Measurements from ENCODE around the gene AKAP5.

The AKAP5 gene, protein sequence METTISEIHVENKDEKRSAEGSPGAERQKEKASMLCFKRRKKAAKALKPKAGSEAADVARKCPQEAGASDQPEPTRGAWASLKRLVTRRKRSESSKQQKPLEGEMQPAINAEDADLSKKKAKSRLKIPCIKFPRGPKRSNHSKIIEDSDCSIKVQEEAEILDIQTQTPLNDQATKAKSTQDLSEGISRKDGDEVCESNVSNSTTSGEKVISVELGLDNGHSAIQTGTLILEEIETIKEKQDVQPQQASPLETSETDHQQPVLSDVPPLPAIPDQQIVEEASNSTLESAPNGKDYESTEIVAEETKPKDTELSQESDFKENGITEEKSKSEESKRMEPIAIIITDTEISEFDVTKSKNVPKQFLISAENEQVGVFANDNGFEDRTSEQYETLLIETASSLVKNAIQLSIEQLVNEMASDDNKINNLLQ

DNA sequence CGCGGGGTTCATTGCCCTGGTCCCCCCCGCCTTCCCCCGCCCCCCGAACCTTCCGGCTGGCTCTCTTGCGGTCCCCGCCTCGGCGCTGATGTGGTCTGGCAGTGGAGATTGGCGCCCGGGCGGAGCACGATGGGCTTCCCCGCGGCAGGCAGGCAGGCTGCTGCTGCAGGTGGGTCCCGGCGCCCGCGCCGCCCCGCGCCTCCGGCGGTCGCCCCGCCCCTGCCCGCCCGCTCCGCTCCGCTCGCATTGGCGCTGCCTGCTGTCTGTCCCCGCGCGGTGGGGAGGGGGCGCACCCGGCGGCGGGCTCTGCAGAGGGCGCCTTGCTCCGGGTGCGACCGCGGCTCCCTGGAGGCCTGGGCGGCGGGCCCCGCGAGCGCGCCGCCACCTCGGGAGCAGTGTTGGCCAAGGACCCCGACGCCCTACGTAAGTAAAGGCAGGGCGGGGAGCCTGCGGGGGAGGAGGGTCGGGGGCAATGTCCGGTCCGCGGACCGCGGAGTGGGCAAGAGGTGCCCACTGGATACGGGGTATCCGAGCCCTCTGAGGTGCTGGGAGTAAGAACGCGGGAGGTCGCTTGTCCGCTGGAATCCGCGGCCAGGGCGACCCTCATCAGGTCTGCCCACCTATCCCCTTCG lies at the start of gene AKAP5:
Gene AKAP5, plus strand, starts transcription at position 309 of the 632 bp plus-strand sequence. CDS start 2,896 bp downstream, outside the sequence.
- DNase-seq: peak; percentile 31

DNA sequence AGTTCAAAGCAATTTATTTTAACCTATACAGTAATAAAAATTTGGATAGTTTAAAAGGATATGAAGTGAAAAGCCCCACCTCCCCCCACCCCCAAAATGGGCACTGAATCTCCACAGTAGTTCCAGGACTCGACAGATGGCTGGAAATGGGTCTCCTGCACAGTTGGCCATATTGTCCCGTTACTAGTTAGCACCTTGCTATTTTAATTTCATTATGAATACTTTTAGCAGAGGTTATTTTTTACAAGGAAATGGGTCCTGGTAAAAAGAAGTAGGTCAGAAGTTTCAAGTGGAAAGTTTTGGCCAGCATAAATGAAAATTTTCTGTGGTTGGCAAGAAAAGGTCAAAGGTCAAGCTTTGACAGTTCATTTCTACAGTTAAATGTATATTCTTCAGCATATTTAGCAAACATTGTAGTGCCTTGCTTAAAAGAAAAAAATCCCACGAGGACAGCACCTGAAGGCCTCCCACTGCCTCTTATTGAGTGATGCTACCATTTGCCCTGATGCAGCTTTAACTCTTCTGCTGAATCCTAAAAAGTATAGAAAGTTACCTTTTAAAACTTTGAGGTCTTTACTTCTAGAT lies 48.9 kb upstream of the AKAP5 start:
- no peak for DNase-seq

DNA sequence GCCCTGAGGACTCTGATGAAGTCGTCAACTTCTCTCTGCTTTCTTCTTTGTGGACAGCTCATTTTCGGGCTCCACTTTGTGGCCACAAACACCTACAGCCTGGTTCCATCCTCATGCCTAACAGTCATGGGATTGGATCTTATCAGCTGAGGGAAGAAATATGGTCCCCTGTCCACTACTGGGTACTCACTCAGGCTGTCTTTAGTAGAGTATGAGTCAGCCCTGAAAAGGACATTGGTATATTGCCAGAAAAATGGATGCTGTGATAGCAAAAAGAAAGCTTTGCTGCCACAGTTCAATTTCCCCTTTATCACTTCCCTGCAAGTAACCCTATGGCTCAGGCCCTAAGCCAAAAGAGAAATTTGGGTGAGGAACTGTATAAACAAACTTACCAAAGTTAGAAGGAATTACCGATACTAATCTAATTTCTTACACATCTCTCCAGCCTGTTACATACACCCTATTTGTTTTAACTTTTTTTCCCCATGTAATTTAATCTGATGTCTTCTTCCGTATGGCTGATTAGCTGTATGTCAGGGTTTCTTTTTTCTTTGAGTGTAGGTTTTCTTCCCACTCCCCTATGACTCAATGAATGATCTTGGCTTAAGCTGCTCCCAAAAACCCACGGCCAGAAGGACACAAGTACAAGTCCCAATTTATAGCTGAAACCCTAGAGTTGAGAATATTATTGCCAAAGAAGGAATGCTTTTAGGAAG lies 48.1 kb upstream of the AKAP5 start:
- DNase-seq: no peak

DNA sequence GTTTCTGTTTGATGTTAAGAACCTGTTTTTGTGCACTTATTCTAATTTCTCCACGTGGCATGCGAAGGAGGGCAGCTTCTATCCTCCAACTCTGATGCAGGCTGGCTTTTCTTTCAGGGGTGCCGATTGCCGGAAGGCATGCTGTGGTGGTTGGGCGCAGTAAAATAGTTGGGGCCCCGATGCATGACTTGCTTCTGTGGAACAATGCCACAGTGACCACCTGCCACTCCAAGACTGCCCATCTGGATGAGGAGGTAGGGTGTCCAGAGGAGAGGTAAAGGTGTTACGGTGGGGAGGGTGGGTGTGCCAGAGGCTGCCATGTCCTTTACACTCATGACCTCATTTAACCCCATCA lies 47.6 kb upstream of the AKAP5 start:
- DNase-seq: no peak

DNA sequence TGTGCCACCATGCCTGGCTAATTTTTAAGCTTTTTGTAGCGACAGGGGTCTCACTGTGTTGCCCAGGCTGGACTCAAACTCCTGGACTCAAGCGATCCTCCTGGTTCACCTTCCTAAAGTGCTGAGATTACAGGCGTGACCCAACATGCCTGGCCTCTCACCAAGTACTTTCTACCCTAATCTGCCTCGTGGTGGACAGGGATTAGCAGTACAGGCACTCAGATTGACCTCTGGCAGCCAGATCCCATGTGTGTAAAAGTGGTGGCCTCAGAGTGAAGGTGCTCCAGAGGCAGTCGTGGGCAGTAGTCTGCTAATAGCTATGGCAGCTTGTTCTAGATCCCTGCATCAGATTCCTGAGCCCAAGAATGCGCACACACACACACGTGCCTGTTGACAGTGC lies 46.3 kb upstream of the AKAP5 start:
- DNase-seq: no peak

DNA sequence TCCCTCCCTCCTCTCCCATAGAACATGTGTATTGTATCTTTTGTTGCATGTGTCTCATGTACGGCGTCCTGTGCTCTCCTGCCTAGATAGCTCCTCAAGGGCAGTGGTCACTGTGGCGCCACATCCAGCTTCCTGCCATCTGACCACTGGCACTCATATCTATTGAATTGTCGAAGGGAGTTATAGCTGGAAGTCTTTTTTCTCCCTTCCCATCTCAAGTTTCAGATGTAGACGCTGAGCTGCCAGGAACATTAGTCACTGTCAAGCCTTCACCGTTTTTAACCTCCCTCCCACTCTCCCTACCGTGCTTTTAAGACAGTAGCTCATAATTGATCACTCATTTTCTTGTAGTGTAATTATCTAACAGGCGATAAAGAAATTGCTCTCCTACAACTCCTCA lies 44.1 kb upstream of the AKAP5 start:
- peak; percentile 70 for DNase-seq

DNA sequence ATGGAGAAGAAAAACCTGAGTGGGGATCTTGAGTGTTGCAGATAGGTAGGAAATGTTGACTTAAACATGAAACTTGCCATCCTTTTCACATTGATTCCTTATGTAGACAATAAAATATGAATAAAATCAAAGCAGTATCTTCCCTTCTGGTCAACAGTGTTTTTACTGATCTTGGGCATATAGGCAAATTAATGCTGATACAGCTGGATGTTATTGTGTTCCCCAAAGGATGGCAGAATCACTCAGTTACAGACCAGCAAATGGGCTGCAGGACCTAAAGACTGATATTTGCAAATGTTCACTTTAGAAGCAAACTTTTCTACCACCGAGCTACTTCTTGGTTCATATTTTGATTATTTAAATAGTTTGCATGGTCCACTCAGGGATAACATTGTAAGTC lies 43.3 kb upstream of the AKAP5 start:
- DNase-seq: no peak

DNA sequence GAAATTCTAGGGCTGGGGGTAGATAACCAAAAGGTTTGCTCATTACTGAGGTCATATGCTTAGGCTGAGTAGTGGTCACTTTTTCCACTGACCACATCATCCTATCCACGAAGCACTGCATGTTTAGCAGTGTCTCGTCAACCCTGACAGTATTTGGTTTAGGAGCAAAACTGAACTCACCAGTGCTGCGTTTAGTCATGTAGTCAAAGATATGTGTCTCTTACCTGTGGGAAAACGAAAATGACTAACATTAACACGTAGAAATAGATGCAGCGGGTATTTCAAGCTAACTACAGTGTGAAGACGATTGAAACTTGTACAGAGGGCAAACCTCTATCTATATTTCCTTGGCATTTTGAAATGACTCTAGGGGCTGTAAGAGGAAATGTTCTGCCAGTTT lies 42.5 kb upstream of the AKAP5 start:
- no peak for DNase-seq

DNA sequence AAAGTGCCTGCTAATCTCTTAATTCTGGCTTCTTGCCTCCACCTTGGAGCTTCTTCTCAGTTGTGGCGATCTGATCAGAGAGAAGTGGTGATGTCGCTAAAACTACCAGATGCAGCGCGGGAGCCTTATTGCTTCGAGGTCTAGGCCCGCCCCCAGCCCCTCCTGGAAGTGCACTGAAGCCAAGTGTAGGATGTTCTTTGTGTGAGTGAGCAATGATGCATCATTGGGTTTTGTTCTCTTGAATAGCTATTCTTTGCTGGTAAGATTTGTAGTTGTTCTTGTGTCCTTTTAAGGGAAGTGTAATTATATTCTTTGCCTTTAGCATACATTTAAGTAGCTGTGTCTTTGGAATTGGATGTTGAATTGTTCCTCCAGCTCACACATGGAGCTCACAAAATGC lies 41.3 kb upstream of the AKAP5 start:
- DNase-seq: peak; percentile 67

DNA sequence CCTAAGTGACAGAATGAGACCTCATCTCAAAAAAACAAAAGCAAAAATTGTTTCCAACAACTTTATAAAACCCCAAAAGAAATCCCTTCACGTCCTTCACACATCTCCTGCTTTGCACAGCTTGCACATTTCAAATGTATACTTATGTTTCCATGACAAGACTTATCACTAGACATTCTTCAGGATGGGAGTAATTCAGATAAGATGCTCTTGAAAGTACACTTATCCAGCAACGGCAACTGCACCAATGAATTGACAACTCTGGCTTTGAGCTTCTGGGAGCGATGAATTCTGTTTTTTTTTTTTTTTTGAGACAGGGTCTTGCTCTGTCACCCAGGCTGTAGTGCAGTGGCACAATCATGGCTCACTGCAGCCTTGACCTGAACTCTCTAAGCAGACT lies 30.8 kb upstream of the AKAP5 start:
- no peak for DNase-seq

DNA sequence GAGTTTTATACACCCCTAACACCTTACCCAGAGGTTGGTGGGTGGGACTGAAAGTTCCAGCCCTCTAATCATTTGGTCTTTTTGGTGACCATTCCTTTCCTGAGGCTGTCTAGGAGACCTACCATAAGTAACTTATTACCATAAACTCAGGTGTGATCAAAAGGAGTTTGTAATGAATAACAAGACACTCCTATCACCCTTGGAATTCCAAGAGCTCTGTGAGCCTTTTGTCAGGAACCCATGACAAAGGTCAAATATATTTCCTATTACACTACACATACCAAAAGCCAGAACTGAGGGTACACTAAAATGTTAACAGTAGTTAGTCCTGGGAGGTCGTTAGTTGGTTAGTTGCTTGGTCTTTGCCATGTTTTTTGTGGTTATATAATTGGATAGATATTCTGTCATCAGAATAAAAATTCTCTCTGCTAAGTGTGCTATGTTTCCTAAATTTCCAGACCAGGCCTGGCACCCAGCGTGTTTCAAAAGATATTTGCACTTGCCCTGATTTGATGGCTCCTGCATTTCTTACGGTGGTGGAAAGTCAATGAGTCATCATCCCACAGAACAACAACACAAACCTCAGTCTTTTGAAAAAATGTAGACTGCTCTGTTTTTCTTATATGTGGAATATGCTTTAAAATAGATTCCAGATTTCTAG lies 27.0 kb upstream of the AKAP5 start:
- peak; percentile 96 for DNase-seq

DNA sequence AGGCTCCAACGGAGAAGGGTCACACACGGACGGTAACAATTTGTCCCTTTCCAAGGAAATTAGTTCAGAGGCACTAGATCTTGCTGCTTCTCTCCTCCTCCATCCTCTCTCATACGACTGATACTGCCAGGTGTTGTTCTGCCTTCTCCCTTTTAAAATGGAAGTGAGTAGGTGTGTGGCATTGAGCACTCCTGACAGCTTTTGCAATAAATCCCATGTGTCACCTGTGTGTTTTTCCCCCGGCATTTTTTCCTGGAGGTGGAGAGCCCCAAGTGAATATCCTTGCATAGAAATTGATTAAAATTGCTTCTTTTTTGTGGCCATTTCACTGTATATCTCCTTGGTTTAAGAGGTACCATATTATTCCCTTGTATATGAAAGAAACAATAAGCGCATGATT lies 26.2 kb upstream of the AKAP5 start:
- DNase-seq: no peak

DNA sequence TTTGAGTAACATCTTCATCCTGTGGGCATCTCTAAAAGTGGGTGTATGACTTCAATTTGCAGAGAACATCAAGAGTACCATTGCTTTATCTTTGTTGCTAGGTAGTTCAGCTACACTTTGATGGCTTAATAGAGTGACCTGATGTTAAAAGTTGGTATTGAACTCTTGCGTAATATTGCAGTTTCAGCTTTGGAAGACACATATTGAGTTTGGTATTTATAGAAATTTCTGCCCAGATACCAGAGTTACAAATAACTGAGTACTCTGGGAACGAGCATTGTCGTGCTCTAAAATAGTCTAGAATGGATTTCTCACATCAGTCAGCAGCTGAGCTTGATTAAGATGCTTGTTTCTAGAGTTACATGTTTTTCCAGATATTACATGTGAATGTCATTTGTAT lies 24.8 kb upstream of the AKAP5 start:
- DNase-seq: peak; percentile 32

DNA sequence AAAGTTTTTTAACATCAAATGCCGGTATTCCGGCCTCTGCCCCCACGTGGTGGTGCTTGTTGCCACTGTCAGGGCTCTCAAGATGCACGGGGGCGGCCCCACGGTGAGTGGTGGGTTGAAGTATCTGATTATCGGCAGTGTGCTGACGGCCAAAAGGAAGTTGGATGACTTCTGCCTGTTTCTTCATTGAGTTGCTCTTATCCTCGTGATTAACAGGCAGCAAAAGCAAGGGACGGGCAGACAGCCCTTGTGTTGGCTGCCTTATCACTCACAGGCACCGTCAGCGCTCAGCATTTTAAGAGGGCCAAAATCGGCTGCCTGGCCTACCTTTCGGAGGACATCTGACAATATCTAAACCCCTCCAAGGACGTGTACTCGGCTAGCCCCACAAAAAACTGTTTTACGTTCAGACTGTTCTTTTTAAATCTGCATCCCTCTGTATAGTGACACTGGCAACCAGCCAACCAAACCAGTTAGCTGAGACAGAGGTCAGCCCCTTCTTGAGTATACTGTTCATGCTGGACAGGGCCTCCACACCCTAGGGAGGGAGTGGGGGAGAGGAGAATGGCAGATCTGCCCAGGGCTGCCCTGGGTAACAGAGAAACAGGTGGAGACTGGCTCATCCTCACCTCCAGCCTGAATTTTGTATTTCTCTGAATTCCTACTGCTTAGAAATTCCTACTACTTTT lies 22.9 kb upstream of the AKAP5 start:
- DNase-seq: no peak

DNA sequence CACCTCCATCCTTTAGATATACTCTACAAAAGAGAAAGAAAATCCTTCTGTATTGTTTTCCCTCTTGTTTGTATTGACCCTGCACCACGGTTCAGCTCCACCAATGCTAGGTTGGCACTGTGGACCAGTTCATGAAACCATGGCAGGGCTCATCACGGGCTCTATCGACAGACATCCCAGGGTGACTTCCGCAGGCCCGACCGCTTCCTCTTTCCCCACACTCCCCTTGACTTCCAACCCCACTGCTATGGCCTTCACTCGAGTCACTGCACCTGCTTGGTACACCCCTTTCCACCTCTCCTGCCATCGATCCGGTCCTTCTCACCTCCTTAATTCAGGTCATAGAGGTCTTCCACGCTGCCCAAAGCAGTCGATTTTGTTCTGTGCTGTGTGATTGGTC lies 21.2 kb upstream of the AKAP5 start:
- no peak for DNase-seq

DNA sequence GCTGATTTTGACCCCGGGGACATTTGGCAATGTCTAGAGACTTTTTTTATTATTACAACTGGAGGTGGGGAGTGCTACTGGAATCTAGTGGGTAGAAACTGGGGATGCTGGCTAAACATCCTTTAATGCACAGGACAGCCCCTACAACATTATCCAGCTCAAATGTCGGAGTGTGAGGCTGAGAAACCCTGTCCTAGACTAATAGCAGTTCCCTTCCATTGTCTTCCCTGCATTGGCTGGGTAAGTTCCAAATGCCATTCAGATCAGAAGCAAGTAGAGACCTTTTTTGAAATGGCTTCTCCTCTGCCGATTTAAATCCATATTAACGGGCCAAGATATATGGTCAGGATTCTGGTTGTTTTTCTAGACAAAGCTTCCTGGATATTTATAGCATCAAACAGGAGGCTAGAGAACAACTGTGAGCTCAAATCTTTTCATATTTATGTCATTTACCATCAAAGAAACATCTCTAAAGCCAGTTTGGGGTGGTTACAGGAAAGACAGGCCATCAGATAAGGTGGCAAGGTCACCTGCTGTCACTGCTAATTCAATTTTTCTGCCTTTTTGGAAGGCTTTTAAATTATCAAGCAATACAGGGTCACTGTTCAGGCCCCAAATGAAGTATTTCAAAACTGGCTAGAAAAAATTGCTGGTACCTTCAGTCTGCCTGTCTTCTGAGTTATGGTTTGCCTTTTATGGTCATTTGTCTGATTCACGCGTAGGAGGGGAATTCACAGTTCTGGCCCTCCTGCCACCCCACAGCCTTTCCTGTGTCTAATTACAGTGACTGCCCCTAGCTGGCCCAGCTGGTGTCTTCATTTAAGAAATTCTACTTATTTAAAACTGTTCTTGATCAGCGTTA lies 20.1 kb upstream of the AKAP5 start:
- DNase-seq: peak; percentile 83

DNA sequence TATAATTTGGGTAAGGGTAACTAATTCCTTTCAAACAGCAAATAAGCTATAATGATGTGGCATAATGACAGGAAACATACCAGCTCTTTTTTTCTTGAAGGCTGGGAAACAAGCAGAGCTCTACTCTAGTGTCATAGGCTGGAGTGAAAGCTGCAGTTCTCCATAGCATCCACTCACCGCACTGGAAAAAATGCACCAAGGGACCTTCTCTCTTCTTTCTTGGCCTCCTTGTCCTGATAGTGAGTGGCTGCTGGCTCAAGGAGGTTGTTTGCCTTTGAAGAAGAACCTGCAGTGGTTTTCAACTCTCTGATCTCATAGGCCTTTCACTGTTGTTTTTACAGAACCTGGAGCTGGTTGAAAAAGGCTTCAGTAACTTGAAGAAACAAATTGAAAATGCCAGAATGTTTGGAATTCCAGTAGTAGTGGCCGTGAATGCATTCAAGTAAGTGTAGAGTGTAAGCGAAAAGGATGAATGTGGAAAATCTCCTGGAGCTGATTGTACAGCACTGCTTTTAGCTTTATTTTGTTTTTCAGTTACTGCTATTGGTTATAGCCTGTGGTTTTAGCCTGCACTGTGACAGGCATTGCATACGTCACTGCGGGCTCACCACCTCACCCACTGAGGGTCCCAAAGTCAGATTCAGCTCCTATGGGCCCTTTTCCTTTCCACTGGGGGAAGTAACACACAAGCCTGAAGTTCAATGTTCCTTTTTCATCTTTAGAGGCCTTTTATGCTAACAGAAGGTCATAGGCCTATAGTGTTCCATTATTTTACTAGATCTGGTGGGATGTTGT lies 17.2 kb upstream of the AKAP5 start:
- DNase-seq: no peak

DNA sequence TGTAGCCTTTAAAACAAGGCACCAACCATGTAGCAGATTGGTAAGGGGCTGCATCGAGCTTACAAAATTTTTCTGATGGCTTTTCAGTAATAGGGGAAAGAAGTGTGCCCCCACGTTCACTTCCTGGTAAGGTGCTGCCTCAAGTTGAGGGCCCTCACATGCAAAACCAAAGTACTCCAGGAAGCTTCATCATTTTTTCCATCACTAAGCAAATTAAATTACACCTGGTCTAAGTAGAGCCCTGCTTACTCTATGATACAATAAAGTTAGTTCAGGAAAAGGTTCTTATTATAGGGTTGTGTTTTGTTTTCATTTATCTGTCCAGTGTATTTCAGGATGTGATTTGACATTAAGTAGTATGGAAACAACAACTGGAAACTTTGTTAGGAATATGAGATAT lies 15.0 kb upstream of the AKAP5 start:
- no peak for DNase-seq

DNA sequence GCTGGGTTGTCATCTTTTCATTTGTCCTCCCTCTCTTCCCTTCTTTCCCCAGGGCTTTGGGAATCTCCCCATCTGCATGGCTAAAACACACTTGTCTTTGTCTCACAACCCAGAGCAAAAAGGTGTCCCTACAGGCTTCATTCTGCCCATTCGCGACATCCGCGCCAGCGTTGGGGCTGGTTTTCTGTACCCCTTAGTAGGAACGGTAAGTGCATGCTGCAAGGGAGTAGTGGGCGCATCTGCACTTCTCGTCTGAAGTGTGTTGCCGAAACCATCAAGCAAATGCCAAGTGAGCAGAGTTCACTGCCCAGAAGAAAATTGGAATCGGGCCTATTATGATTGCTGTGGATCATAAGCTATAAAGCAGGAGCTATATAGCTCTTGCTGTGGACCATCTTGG lies 10.6 kb upstream of the AKAP5 start:
- DNase-seq: no peak

DNA sequence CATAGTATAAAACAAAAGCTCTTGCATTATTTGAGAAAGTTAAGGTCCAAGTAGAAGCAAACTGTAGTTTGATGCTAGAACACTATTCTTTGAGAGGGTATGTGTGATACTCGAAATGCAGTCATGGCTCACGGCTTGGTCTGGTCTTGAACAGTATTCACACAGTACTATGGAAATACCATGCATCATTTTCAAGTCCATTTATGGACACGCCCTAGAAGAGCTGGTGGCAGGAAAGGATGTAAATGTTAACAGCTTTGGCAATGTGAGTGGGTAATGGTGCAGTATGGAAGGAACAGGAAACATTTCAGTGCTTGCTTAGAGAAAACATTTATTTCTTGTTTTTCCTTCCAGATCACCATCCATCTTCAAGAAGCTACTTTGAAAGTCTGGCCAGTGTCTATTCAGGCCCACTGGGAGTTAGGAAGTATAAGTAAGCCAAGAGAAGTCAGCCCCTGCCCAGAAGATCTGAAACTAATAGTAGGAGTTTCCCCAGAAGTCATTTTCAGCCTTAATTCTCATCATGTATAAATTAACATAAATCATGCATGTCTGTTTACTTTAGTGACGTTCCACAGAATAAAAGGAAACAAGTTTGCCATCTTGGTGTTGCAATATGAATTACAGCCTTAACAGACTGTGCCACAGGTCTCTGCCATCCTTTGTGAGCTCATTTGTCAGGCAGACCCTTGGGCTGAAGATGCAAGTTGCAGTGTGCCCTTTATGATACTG lies 5.7 kb upstream of the AKAP5 start:
- DNase-seq: no peak

Measured in fibroblast of skin of right quadriceps (primary cell).